SW480 (cell line): ENCODE results near the gene OR2V2.
"Not testable (repeated sequence)": the region's sequence is repeated elsewhere in the genome, so short reads cannot be mapped to it uniquely, and the experiment has no call there.

Source experiments
- DNase-seq: peaks from one replicate; pipeline ENCODE4 v3.0.0-alpha.2; 2016; ENCODE audit warnings: low spot score

OR2V2 gene

GRCh38 chr5:181169459-181170236 lies 22.3 kb downstream of the OR2V2 start:
- DNase-seq: not testable (repeated sequence)

- DNase-seq: no peak
Measured at GRCh38 chr5:181170237-181170825, 22.9 kb downstream of the OR2V2 start.

GRCh38 chr5:181170996-181171395 lies 23.6 kb downstream of the OR2V2 start:
- DNase-seq: no peak

- DNase-seq: no peak
Measured at GRCh38 chr5:181171782-181172181, 24.4 kb downstream of the OR2V2 start.

- peak; percentile 66 for DNase-seq
Measured at GRCh38 chr5:181173027-181173419, 25.6 kb downstream of the OR2V2 start.

- DNase-seq: peak; percentile 91
Measured at GRCh38 chr5:181173420-181174342, 26.3 kb downstream of the OR2V2 start.

- DNase-seq: no peak
Measured at GRCh38 chr5:181176254-181176952, 29.0 kb downstream of the OR2V2 start.

- not testable (repeated sequence) for DNase-seq
Measured at GRCh38 chr5:181177559-181177958, 30.2 kb downstream of the OR2V2 start.

- peak; percentile 89 for DNase-seq
Measured at GRCh38 chr5:181181650-181182565, 34.5 kb downstream of the OR2V2 start.

GRCh38 chr5:181182651-181183050 lies 35.3 kb downstream of the OR2V2 start:
- no peak for DNase-seq

- peak; percentile 67 for DNase-seq
Measured at GRCh38 chr5:181184845-181185216, 37.4 kb downstream of the OR2V2 start.

GRCh38 chr5:181185560-181185959 lies 38.2 kb downstream of the OR2V2 start:
- DNase-seq: no peak

- DNase-seq: no peak
Measured at GRCh38 chr5:181186022-181186421, 38.6 kb downstream of the OR2V2 start.

- DNase-seq: peak; percentile 45
Measured at GRCh38 chr5:181186986-181187499, 39.7 kb downstream of the OR2V2 start.

GRCh38 chr5:181187500-181188213 lies 40.3 kb downstream of the OR2V2 start:
- peak; percentile 94 for DNase-seq

GRCh38 chr5:181188700-181189362 lies 41.4 kb downstream of the OR2V2 start:
- peak; percentile 78 for DNase-seq

- no peak for DNase-seq
Measured at GRCh38 chr5:181189363-181189961, 42.1 kb downstream of the OR2V2 start.

- DNase-seq: peak; percentile 69
Measured at GRCh38 chr5:181189962-181190710, 42.8 kb downstream of the OR2V2 start.
